Vagina (tissue), 2 donors: ENCODE results near the gene ELP1.

Source experiments
- POLR2A ChIP-seq, 2 donors: fragments of 450-650 bp; IDR thresholded peaks; one replicate each; pipeline ENCODE4 v1.6.1; 2017; ENCODE audit warnings: antibody characterized with exemption in 2 of 2, mild to moderate bottlenecking in 2 of 2, moderate library complexity in 2 of 2
- POLR2AphosphoS5 ChIP-seq, 2 donors: sonication (generic); formaldehyde crosslinking; IDR thresholded peaks; one replicate each; pipeline ENCODE4 v1.9.0; 2017; ENCODE audit warnings: antibody characterized with exemption in 2 of 2, mild to moderate bottlenecking in 2 of 2, low read depth in 1 of 2; ENCODE audit not compliant: insufficient read depth in 1 of 2
- TF ChIP-seq, protein P1 (sequence below), 3 experiments: fragments of 450-650 bp in 2 of 3; fragments of 200-600 bp in 1 of 3; sonication (generic) in 1 of 3; IDR thresholded peaks; one replicate each; pipeline ENCODE4 v1.5.1; 2017 to 2019; ENCODE audit warnings: antibody characterized with exemption in 3 of 3, mild to moderate bottlenecking in 2 of 3, moderate library complexity in 2 of 3

DNA sequence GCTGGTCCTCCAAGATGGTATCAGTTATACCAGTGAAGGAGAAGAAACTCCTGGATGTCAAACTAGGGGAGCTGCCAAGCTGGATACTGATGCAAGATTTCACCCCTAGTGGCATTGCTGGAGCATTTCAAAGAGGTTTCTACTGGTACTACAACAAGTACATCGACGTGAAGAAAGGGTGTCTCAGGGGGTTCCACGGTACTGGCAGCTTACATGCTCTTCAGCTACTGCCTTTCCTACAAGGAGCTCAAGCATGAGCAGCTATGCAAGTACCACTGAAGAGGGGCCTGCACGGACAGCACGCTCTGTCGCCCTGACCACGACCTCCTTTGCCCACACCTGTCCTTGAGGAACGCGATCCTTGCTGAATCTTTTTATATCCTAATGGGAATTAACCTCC is 97.6 kb downstream of the ELP1 start:
- TF ChIP-seq, protein P1, sequence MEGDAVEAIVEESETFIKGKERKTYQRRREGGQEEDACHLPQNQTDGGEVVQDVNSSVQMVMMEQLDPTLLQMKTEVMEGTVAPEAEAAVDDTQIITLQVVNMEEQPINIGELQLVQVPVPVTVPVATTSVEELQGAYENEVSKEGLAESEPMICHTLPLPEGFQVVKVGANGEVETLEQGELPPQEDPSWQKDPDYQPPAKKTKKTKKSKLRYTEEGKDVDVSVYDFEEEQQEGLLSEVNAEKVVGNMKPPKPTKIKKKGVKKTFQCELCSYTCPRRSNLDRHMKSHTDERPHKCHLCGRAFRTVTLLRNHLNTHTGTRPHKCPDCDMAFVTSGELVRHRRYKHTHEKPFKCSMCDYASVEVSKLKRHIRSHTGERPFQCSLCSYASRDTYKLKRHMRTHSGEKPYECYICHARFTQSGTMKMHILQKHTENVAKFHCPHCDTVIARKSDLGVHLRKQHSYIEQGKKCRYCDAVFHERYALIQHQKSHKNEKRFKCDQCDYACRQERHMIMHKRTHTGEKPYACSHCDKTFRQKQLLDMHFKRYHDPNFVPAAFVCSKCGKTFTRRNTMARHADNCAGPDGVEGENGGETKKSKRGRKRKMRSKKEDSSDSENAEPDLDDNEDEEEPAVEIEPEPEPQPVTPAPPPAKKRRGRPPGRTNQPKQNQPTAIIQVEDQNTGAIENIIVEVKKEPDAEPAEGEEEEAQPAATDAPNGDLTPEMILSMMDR (IDR thresholded peaks at IDR 0.05): no peak
- TF ChIP-seq POLR2AphosphoS5 (IDR thresholded peaks at IDR 0.05; ENCODE audit: insufficient read depth in 1 of 2, low read depth in 1 of 2): no peak
- no peak for TF ChIP-seq POLR2A (IDR thresholded peaks at IDR 0.05)
